ENCODE measurements around the gene SMC5. TPM values are rescaled to one million over a fixed set of nuclear protein-coding genes. Genes with fewer than 3 reads are reported as not detected.

Gene SMC5
- total and polyA plus RNA-seq, 4 donors = 5.6 to 70.8 (median 10.3) TPM

DNA sequence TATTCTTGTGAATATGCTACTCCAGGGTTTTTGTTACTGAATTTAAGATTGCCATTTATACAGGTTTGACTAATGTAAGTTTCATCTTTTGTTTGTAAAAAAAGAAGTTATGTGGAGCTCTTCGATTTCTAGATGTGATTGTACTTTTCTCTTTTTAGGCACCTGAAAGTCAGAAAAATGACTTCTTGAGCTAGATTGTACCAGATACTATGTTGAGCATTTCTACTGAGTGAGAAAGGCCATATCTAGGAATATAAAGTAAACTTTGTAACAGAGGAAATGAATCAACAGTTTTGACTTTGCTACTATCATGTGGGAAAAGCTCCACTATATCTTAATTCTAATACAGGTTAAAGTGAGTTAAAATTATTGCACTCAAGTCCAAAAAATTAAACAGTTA, 25.1 kb downstream of the SMC5 start:
- Histone ChIP-seq H3K9me3 (ENCODE audit: control insufficient read depth in 4 of 4, low read length in 3 of 4) (no peaks in the 10 kb centered on the region), H3K4me3 (ENCODE audit: low read depth in 1 of 3, low read length in 3 of 3) (no peak overlapping the region), H3K9ac (ENCODE audit: low read depth in 1 of 2, low read length in 2 of 2) (no peak overlapping the region), H3K36me3 (ENCODE audit: control insufficient read depth in 4 of 4, insufficient read depth in 3 of 4, low read depth in 1 of 4, low read length in 3 of 4) (peaks cover 6 to 44% (median 18%) of the 10 kb centered on the region in 4 donors), H3K27ac (ENCODE audit: low read depth in 1 of 2, low read length in 2 of 2) (no peak overlapping the region), H3K27me3 (ENCODE audit: control insufficient read depth in 4 of 4, insufficient read depth in 4 of 4, low read length in 3 of 4) (no peaks in the 10 kb centered on the region), H3K4me1 (ENCODE audit: control insufficient read depth in 4 of 4, insufficient read depth in 4 of 4, low read length in 3 of 4) (no peaks in the 10 kb centered on the region)
- WGBS = 91% methylated on average over 1 of the region's 1 CpG
- no peak for DNase-seq (ENCODE audit: low spot score)
- TF ChIP-seq YY1 (IDR thresholded peaks at IDR 0.05) (no peak), JUND (IDR thresholded peaks at IDR 0.05) (no peak), RAD21 (IDR thresholded peaks at IDR 0.05) (no peak), RXRA (IDR thresholded peaks at IDR 0.05) (no peak), TAF1 (conservative IDR thresholded peaks at IDR 0.05) (no peak), NR2F2 (IDR thresholded peaks at IDR 0.05) (no peak), FOXA1 (IDR thresholded peaks at IDR 0.05) (no peak), EGR1 (IDR thresholded peaks at IDR 0.05; ENCODE audit: low read depth in 2 of 2) (no peak), HNF4G (IDR thresholded peaks at IDR 0.05) (no peak), FOXA2 (IDR thresholded peaks at IDR 0.05) (no peak)
- TF ChIP-seq, protein P1, sequence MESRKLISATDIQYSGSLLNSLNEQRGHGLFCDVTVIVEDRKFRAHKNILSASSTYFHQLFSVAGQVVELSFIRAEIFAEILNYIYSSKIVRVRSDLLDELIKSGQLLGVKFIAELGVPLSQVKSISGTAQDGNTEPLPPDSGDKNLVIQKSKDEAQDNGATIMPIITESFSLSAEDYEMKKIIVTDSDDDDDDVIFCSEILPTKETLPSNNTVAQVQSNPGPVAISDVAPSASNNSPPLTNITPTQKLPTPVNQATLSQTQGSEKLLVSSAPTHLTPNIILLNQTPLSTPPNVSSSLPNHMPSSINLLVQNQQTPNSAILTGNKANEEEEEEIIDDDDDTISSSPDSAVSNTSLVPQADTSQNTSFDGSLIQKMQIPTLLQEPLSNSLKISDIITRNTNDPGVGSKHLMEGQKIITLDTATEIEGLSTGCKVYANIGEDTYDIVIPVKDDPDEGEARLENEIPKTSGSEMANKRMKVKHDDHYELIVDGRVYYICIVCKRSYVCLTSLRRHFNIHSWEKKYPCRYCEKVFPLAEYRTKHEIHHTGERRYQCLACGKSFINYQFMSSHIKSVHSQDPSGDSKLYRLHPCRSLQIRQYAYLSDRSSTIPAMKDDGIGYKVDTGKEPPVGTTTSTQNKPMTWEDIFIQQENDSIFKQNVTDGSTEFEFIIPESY (IDR thresholded peaks at IDR 0.05) = no peak
- TF ChIP-seq, protein P2, sequence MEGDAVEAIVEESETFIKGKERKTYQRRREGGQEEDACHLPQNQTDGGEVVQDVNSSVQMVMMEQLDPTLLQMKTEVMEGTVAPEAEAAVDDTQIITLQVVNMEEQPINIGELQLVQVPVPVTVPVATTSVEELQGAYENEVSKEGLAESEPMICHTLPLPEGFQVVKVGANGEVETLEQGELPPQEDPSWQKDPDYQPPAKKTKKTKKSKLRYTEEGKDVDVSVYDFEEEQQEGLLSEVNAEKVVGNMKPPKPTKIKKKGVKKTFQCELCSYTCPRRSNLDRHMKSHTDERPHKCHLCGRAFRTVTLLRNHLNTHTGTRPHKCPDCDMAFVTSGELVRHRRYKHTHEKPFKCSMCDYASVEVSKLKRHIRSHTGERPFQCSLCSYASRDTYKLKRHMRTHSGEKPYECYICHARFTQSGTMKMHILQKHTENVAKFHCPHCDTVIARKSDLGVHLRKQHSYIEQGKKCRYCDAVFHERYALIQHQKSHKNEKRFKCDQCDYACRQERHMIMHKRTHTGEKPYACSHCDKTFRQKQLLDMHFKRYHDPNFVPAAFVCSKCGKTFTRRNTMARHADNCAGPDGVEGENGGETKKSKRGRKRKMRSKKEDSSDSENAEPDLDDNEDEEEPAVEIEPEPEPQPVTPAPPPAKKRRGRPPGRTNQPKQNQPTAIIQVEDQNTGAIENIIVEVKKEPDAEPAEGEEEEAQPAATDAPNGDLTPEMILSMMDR (IDR thresholded peaks at IDR 0.05; ENCODE audit: low read depth, low read length, missing input control) = no peak
- TF ChIP-seq, protein P3, sequence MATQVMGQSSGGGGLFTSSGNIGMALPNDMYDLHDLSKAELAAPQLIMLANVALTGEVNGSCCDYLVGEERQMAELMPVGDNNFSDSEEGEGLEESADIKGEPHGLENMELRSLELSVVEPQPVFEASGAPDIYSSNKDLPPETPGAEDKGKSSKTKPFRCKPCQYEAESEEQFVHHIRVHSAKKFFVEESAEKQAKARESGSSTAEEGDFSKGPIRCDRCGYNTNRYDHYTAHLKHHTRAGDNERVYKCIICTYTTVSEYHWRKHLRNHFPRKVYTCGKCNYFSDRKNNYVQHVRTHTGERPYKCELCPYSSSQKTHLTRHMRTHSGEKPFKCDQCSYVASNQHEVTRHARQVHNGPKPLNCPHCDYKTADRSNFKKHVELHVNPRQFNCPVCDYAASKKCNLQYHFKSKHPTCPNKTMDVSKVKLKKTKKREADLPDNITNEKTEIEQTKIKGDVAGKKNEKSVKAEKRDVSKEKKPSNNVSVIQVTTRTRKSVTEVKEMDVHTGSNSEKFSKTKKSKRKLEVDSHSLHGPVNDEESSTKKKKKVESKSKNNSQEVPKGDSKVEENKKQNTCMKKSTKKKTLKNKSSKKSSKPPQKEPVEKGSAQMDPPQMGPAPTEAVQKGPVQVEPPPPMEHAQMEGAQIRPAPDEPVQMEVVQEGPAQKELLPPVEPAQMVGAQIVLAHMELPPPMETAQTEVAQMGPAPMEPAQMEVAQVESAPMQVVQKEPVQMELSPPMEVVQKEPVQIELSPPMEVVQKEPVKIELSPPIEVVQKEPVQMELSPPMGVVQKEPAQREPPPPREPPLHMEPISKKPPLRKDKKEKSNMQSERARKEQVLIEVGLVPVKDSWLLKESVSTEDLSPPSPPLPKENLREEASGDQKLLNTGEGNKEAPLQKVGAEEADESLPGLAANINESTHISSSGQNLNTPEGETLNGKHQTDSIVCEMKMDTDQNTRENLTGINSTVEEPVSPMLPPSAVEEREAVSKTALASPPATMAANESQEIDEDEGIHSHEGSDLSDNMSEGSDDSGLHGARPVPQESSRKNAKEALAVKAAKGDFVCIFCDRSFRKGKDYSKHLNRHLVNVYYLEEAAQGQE (IDR thresholded peaks at IDR 0.05) = no peak

DNA sequence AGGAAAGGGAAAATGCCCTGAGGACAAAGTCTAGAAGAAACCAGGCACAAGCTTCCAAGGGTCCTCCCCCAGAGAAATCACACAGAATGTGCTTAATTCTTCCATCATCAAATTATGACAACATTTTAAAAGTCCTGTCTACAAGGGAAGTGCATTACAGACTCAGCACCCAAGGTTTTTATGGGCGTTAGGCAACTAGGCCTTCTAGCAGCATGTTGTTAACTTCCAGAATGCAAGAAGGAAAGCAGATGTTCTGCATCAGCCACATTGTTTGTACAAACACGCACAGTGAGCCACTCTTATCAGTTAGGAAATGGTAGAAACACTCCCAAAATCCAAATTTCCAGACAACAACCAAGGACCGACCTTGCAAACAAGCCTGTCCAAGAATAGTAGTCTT, 26.5 kb downstream of the SMC5 start:
- Histone ChIP-seq H3K4me3 (ENCODE audit: low read depth in 1 of 3, low read length in 3 of 3) (no peak overlapping the region), H3K9me3 (ENCODE audit: control insufficient read depth in 4 of 4, low read length in 3 of 4) (no peaks in the 10 kb centered on the region), H3K9ac (ENCODE audit: low read depth in 1 of 2, low read length in 2 of 2) (no peak overlapping the region), H3K27ac (ENCODE audit: low read depth in 1 of 2, low read length in 2 of 2) (no peak overlapping the region), H3K36me3 (ENCODE audit: control insufficient read depth in 4 of 4, insufficient read depth in 3 of 4, low read depth in 1 of 4, low read length in 3 of 4) (peaks cover 5 to 35% (median 16%) of the 10 kb centered on the region in 4 donors), H3K4me1 (ENCODE audit: control insufficient read depth in 4 of 4, insufficient read depth in 4 of 4, low read length in 3 of 4) (no peaks in the 10 kb centered on the region), H3K27me3 (ENCODE audit: control insufficient read depth in 4 of 4, insufficient read depth in 4 of 4, low read length in 3 of 4) (no peaks in the 10 kb centered on the region)
- no peak for DNase-seq (ENCODE audit: low spot score)
- 75% methylated on average over 3 of the region's 3 CpGs for WGBS
- TF ChIP-seq GABPA (IDR thresholded peaks at IDR 0.05 in 1 of 2, conservative IDR thresholded peaks at IDR 0.05 in 1 of 2) (no peak), RXRA (IDR thresholded peaks at IDR 0.05) (no peak)

Data from liver (tissue), 9 donors.